RWPE1 (cell line): ENCODE results near the gene NODAL.

Experiments used
- CTCF ChIA-PET: fragments of 350-600 bp; sonication (Branson Sonifier 250); formaldehyde crosslinking; extraction: SDS; loops from one replicate; lab custom pipeline; 2021; lab: Yijun Ruan, JAX
- POLR2A ChIA-PET: fragments of 400-600 bp; formaldehyde crosslinking; extraction: SDS; loops from one replicate; lab custom pipeline; 2020; ENCODE audit warnings: antibody characterized with exemption; ENCODE audit not compliant: low non-redundant PET; lab: Yijun Ruan, JAX
- DNase-seq: peaks from one replicate; pipeline ENCODE4 v3.0.0; 2012; ENCODE audit warnings: low spot score
- H3K27ac ChIP-seq: fragments of 450-650 bp; 2 replicates; pipeline ENCODE4 v1.5.1; 2017
- TF ChIP-seq, protein P1 (sequence below): fragments of 450-650 bp; conservative IDR thresholded peaks from 2 replicates; pipeline ENCODE4 v1.5.1; 2017; ENCODE audit warnings: low read depth, mild to moderate bottlenecking

Gene NODAL

DNA sequence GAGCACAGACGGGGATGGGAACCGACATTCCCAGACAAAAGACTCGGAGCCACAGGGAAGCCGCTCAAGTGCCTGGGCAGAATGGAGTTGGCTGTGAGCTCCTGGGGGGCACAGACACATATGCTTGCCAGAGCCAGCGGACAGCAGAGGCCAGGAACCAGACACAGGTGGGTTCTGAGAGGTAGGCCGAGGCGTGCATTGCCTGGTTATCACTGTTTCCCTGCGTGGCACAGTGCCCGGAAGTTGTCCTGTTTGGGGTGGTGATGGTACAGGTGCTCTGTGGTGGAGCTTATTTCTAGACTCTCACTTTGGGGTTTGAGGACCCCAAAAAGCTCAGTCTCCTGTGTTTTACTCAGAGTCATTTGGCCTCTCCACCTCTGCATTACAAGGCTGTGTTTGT, 39.6 kb upstream of the NODAL start:
- no peak for DNase-seq
- TF ChIP-seq, protein P1, sequence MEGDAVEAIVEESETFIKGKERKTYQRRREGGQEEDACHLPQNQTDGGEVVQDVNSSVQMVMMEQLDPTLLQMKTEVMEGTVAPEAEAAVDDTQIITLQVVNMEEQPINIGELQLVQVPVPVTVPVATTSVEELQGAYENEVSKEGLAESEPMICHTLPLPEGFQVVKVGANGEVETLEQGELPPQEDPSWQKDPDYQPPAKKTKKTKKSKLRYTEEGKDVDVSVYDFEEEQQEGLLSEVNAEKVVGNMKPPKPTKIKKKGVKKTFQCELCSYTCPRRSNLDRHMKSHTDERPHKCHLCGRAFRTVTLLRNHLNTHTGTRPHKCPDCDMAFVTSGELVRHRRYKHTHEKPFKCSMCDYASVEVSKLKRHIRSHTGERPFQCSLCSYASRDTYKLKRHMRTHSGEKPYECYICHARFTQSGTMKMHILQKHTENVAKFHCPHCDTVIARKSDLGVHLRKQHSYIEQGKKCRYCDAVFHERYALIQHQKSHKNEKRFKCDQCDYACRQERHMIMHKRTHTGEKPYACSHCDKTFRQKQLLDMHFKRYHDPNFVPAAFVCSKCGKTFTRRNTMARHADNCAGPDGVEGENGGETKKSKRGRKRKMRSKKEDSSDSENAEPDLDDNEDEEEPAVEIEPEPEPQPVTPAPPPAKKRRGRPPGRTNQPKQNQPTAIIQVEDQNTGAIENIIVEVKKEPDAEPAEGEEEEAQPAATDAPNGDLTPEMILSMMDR, result no peak
- H3K27ac ChIP-seq, result no peak overlapping the region
- ChIA-PET POLR2A (no interaction called here), CTCF (no interaction called here)

DNA sequence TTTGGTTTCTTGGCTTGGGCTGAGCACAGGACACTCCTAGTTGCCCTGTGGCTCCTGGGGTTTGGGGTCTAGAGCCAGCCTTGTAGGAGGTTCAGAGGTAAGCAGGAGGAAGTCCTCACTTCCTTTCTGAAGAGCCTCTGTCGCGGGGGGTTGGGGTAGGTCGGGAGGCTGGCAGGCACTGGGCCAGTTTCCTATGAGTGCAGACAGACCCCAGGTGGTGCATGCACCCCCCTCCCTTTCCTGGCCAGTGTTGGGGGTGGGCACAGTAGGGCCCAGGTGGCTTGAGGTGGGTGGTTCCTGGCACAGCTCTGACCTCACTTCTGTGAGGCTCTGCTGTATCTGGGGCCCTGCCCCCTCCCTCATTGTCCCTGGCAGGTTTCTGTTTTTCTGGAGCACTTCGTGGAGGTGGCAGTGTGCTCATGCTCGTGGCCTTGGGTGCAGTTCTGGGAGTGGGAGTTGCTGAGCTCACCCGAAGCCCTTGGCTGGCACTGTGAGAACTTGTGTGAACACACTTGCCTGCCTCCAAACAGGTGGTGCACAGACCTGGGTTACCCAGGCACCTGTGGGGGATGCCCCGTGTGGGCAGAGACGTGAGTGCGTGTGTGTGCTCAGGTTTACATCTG, 38.9 kb upstream of the NODAL start:
- ChIA-PET POLR2A (no interaction called here), CTCF (interaction anchor here (1.8 kb wide), 1 partner anchor 19 kb away, joined by 6 read pairs; no protein-coding TSS in a partner anchor)
- H3K27ac ChIP-seq, result no peak overlapping the region
- DNase-seq, result no peak
- TF ChIP-seq, protein P1, result no peak

DNA sequence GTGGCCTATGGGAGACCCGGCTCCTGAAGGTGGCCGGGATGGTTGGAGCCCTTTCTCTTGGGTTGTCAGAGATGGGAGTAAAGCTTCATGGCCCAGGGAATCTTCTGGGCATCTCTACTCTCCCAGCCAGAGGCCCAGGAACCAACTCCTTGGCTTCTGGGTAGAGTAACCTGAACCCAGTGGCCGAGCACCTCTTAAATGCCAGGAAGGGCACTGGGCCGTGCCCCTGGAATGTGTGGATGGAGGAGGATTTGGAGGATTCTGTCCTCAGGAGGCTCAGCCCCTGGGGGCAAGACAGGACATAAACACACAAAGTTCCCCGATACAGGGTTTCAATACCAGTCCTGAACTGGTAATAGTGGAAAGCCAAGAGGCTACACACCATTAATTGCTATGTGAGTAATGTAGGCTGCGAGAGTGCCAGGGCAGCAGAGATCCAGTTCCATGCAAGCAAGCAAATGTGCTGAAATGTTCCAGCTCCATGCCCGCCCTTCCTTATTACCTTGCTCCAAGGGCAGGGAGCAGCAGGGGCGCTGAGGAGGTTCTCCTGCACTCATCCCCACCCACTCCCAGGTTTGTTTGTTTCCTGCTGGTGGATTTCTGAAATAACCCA, 38.3 kb upstream of the NODAL start:
- ChIA-PET CTCF (interaction anchor here (0.6 to 1.8 kb wide), 3 partner anchors 18 to 70 kb away, joined by 3 to 6 read pairs (median 3); no protein-coding TSS in a partner anchor), POLR2A (no interaction called here)
- TF ChIP-seq, protein P1, result no peak
- no peak for DNase-seq
- H3K27ac ChIP-seq, result no peak overlapping the region

DNA sequence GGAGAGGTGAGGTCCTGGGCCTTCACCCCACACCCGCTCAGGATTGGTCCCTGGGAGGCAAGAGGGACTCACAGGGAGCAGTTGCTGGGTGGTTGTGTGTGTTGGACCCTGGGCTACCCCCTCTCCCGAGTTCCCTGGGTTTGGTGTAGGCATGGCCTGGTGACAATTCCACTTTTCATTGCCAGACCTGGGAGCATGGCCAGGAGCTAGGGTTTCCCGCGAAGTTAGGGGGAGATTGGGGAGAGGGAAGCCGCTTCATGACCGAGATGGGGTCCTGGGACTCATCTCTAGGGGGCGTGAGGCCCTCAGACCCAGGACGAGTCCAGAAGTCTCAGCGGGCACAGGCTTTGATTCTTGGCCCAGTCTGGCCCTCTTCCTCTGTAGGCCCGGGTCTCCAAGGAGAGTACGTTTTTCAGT, 37.7 kb upstream of the NODAL start:
- ChIA-PET POLR2A (no interaction called here), CTCF (interaction anchor here (0.6 to 1.8 kb wide), 4 partner anchors 14 to 70 kb away, joined by 3 to 6 read pairs (median 4); no protein-coding TSS in a partner anchor)
- H3K27ac ChIP-seq, result no peak overlapping the region
- TF ChIP-seq, protein P1, result no peak
- DNase-seq, result no peak

DNA sequence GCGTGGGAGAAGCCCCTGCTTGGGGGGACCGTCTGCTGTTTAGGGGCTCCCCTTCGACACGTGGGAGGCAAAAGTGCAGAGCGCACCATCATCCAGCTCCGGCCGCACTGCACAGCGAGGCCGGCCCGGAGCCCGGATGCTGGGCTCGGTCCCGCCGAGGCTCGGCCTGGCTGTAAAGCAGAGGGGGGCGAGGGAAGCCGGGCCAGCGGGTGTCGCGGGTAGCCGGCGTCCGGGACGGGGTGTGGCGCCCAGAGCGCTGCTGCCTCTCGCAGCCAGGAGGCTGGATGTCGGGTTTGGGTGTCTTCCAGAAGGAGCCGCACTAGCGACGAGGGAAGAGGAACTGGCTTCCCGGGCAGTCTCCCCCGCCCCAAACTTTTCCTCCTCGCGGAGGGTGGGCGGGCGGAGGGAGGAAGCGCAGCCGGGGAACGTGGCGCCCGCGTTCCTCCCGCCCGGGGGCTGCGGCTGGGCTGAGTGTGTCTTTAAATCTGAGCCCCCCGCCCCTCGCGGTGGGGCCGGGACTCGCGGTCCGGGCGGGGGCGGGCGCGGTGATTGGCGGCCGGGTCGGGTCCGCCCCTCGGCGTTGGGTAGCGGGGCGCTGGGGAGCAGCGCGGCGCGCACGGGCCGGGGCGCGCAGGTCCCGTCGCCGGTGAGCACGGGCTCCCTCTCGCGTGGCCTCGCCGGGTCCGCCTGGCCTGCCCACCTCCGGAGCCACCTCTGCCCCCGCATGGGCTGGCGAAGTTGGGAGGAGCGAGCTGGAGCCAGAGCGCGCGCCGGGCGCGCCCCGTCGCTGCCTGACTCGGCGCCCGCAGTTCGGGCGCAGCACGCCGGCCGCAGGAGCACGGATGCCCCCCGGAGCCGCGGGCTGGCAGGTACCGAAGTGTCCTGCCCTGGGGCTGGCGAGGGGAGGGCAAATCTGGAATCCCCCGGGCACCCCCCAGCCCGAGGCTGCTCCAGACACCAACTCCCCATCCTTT, 37.0 kb upstream of the NODAL start, which contains the start of gene PALD1:
Gene PALD1 (plus strand): TSS at position 577 of the 974 bp plus-strand sequence. CDS start 47,185 bp downstream, outside the sequence.
- CTCF ChIA-PET, result interaction anchor here (0.6 to 3.6 kb wide), 7 partner anchors 13 to 409 kb away, joined by 3 to 18 read pairs (median 4); no protein-coding TSS in a partner anchor
- POLR2A ChIA-PET, result no interaction called here
- H3K27ac ChIP-seq, result no peak within 1 kb of the TSS
- peak; percentile 56 for DNase-seq
- TF ChIP-seq, protein P1, result no peak
